Esophagus squamous epithelium (tissue), 4 donors: ENCODE measurements around the gene IL1RN.

Experiments
- POLR2A ChIP-seq, 4 donors: fragments of 450-650 bp; IDR thresholded peaks; one replicate each; pipeline ENCODE4 v1.6.1; 2017; ENCODE audit warnings: antibody characterized with exemption in 4 of 4, mild to moderate bottlenecking in 4 of 4, moderate library complexity in 3 of 4
- TF ChIP-seq, protein P1 (sequence below), 6 experiments: fragments of 450-650 bp in 4 of 6; fragments of 200-600 bp in 2 of 6; sonication (generic) in 2 of 6; IDR thresholded peaks; one replicate each; pipeline ENCODE4 v1.5.1; 2016 to 2019; ENCODE audit warnings: antibody characterized with exemption in 6 of 6, mild to moderate bottlenecking in 4 of 6, moderate library complexity in 4 of 6

DNA sequence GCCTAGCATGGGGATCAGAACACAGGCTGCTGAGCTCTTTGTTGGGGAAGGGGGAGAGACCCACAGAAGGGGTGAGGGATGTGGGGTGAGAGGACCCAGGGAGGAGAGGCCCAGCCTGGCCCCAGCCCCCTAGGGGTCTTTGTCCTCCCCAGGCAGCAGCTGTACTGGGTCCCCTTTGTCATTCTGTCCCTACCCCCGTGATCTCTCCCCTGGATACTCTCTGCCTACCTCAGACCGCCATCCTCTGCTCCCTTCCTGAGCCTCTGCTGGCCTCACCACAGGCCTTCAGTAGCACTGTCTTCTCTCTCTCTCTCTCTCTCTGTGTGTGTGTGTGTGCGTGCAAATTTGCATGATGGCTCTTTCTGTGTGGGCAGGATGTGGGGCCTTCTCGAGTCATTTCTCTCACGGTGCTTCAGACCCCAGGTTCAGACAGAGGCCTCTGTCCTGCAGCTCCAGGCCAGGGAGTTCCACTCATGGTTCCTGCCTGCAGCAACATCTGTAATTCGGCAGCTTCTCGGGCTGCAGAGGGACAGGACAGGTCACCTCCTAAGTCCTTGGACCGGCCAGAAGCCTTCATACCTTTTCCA is 47.7 kb downstream of the IL1RN start:
- TF ChIP-seq, protein P1, sequence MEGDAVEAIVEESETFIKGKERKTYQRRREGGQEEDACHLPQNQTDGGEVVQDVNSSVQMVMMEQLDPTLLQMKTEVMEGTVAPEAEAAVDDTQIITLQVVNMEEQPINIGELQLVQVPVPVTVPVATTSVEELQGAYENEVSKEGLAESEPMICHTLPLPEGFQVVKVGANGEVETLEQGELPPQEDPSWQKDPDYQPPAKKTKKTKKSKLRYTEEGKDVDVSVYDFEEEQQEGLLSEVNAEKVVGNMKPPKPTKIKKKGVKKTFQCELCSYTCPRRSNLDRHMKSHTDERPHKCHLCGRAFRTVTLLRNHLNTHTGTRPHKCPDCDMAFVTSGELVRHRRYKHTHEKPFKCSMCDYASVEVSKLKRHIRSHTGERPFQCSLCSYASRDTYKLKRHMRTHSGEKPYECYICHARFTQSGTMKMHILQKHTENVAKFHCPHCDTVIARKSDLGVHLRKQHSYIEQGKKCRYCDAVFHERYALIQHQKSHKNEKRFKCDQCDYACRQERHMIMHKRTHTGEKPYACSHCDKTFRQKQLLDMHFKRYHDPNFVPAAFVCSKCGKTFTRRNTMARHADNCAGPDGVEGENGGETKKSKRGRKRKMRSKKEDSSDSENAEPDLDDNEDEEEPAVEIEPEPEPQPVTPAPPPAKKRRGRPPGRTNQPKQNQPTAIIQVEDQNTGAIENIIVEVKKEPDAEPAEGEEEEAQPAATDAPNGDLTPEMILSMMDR (IDR thresholded peaks at IDR 0.05) = no peak
- TF ChIP-seq POLR2A (IDR thresholded peaks at IDR 0.05) = no peak
